AG09319 (cell line): ENCODE data around the gene SLIT3.

Source experiments
- DNase-seq: peaks from one replicate; pipeline ENCODE4 v3.0.0-alpha.2; 2010; ENCODE audit warnings: low read depth; ENCODE audit errors: extremely low read depth
- CTCF ChIP-seq: IDR thresholded peaks from 2 replicates; pipeline ENCODE4 v1.5.1; 2011; ENCODE audit warnings: low read depth, mild to moderate bottlenecking, inconsistent platforms, low read length, moderate library complexity

SLIT3 gene

GRCh38 chr5:169222934-169223594, 77.9 kb downstream of the SLIT3 start:
- DNase-seq = no peak
- TF ChIP-seq CTCF = no peak

GRCh38 chr5:169221519-169221918, 79.4 kb downstream of the SLIT3 start:
- no peak for TF ChIP-seq CTCF
- no peak for DNase-seq

GRCh38 chr5:169219961-169220360, 81.0 kb downstream of the SLIT3 start:
- no peak for DNase-seq
- no peak for TF ChIP-seq CTCF

GRCh38 chr5:169219351-169219750, 81.6 kb downstream of the SLIT3 start:
- DNase-seq = no peak
- no peak for TF ChIP-seq CTCF

- DNase-seq = no peak
- no peak for TF ChIP-seq CTCF
Observed at GRCh38 chr5:169218861-169219260, 82.1 kb downstream of the SLIT3 start.

- no peak for TF ChIP-seq CTCF
- no peak for DNase-seq
Observed at GRCh38 chr5:169218176-169218575, 82.8 kb downstream of the SLIT3 start.

- no peak for DNase-seq
- no peak for TF ChIP-seq CTCF
Observed at GRCh38 chr5:169216866-169217265, 84.1 kb downstream of the SLIT3 start.
